Measurements from ENCODE around the gene SCN3A.
A peak's percentile ranks its signal among the peaks of the same experiment; 100 is the strongest.

The SCN3A gene

GRCh38 chr2:165203689-165204559 lies at the start of gene SCN3A:
Gene SCN3A (minus strand): TSS chr2:165204050. CDS start chr2:165176394, 27,656 bp downstream.
- Histone ChIP-seq H3K27me3 (ENCODE audit: insufficient read depth, low read length) (no peaks in the 10 kb centered on the region), H3K36me3 (ENCODE audit: insufficient read depth, low read length) (no peaks in the 10 kb centered on the region), H3K4me3 (ENCODE audit: low read depth, low read length) (peak within 1 kb of the TSS; percentile 66), H3K27ac (ENCODE audit: low read depth, low read length) (no peak within 1 kb of the TSS), H3K4me1 (ENCODE audit: control insufficient read depth, insufficient read depth, low read length, unreplicated experiment) (peaks cover 4% of the 10 kb centered on the region), H3K79me2 (ENCODE audit: control insufficient read depth, insufficient read depth, low read length, unreplicated experiment) (no peaks in the 10 kb centered on the region), H2AFZ (ENCODE audit: low read length, unreplicated experiment) (peak within 1 kb of the TSS; percentile 41)

GRCh38 chr2:165253178-165253577 lies 49.3 kb upstream of the SCN3A start:
- Histone ChIP-seq H3K79me2 (ENCODE audit: control insufficient read depth, insufficient read depth, low read length, unreplicated experiment) (no peaks in the 10 kb centered on the region), H2AFZ (ENCODE audit: low read length, unreplicated experiment) (no peak overlapping the region), H3K27me3 (ENCODE audit: insufficient read depth, low read length) (0 out of 2 replicates have a peak, but pooled peaks cover 3% of the 10 kb centered on the region), H3K4me3 (ENCODE audit: low read depth, low read length) (no peak overlapping the region), H3K27ac (ENCODE audit: low read depth, low read length) (no peak overlapping the region), H3K4me1 (ENCODE audit: control insufficient read depth, insufficient read depth, low read length, unreplicated experiment) (peaks cover 4% of the 10 kb centered on the region), H3K36me3 (ENCODE audit: insufficient read depth, low read length) (no peaks in the 10 kb centered on the region)

GRCh38 chr2:165251366-165251765 lies 47.5 kb upstream of the SCN3A start:
- Histone ChIP-seq H3K79me2 (ENCODE audit: control insufficient read depth, insufficient read depth, low read length, unreplicated experiment) (no peaks in the 10 kb centered on the region), H3K27ac (ENCODE audit: low read depth, low read length) (no peak overlapping the region), H3K4me3 (ENCODE audit: low read depth, low read length) (no peak overlapping the region), H3K4me1 (ENCODE audit: control insufficient read depth, insufficient read depth, low read length, unreplicated experiment) (peaks cover 4% of the 10 kb centered on the region), H3K36me3 (ENCODE audit: insufficient read depth, low read length) (no peaks in the 10 kb centered on the region), H3K27me3 (ENCODE audit: insufficient read depth, low read length) (0 out of 2 replicates have a peak, but pooled peaks cover 6% of the 10 kb centered on the region), H2AFZ (ENCODE audit: low read length, unreplicated experiment) (no peak overlapping the region)

GRCh38 chr2:165248238-165248637 lies 44.4 kb upstream of the SCN3A start:
- peak overlapping the region; percentile 48 for H3K4me3 ChIP-seq (ENCODE audit: low read depth, low read length)
- H3K27ac ChIP-seq (ENCODE audit: low read depth, low read length): no peak overlapping the region
- 0 out of 2 replicates have a peak, but pooled peaks cover 6% of the 10 kb centered on the region for H3K27me3 ChIP-seq (ENCODE audit: insufficient read depth, low read length)
- no peak overlapping the region for H2AFZ ChIP-seq (ENCODE audit: low read length, unreplicated experiment)
- H3K79me2 ChIP-seq (ENCODE audit: control insufficient read depth, insufficient read depth, low read length, unreplicated experiment): no peaks in the 10 kb centered on the region
- peaks cover 4% of the 10 kb centered on the region for H3K4me1 ChIP-seq (ENCODE audit: control insufficient read depth, insufficient read depth, low read length, unreplicated experiment)
- H3K36me3 ChIP-seq (ENCODE audit: insufficient read depth, low read length): no peaks in the 10 kb centered on the region

- no peaks in the 10 kb centered on the region for H3K79me2 ChIP-seq (ENCODE audit: control insufficient read depth, insufficient read depth, low read length, unreplicated experiment)
- no peaks in the 10 kb centered on the region for H3K36me3 ChIP-seq (ENCODE audit: insufficient read depth, low read length)
- no peak overlapping the region for H2AFZ ChIP-seq (ENCODE audit: low read length, unreplicated experiment)
- 0 out of 2 replicates have a peak, but pooled peaks cover 6% of the 10 kb centered on the region for H3K27me3 ChIP-seq (ENCODE audit: insufficient read depth, low read length)
- H3K4me1 ChIP-seq (ENCODE audit: control insufficient read depth, insufficient read depth, low read length, unreplicated experiment): peaks cover 4% of the 10 kb centered on the region
- no peak overlapping the region for H3K27ac ChIP-seq (ENCODE audit: low read depth, low read length)
- no peak overlapping the region for H3K4me3 ChIP-seq (ENCODE audit: low read depth, low read length)
Measured at GRCh38 chr2:165245081-165245793, 41.4 kb upstream of the SCN3A start.

GRCh38 chr2:165240916-165241315 lies 37.1 kb upstream of the SCN3A start:
- H3K36me3 ChIP-seq (ENCODE audit: insufficient read depth, low read length): no peaks in the 10 kb centered on the region
- H3K27ac ChIP-seq (ENCODE audit: low read depth, low read length): no peak overlapping the region
- H3K79me2 ChIP-seq (ENCODE audit: control insufficient read depth, insufficient read depth, low read length, unreplicated experiment): no peaks in the 10 kb centered on the region
- H3K4me1 ChIP-seq (ENCODE audit: control insufficient read depth, insufficient read depth, low read length, unreplicated experiment): no peaks in the 10 kb centered on the region
- no peak overlapping the region for H2AFZ ChIP-seq (ENCODE audit: low read length, unreplicated experiment)
- peaks cover 14% of the 10 kb centered on the region; the same call in 1 of the 2 replicates for H3K27me3 ChIP-seq (ENCODE audit: insufficient read depth, low read length)
- no peak overlapping the region for H3K4me3 ChIP-seq (ENCODE audit: low read depth, low read length)

GRCh38 chr2:165239856-165240515 lies 36.1 kb upstream of the SCN3A start:
- no peaks in the 10 kb centered on the region for H3K79me2 ChIP-seq (ENCODE audit: control insufficient read depth, insufficient read depth, low read length, unreplicated experiment)
- peaks cover 23% of the 10 kb centered on the region for H3K27me3 ChIP-seq (ENCODE audit: insufficient read depth, low read length)
- H3K4me3 ChIP-seq (ENCODE audit: low read depth, low read length): no peak overlapping the region
- no peak overlapping the region for H3K27ac ChIP-seq (ENCODE audit: low read depth, low read length)
- H3K36me3 ChIP-seq (ENCODE audit: insufficient read depth, low read length): no peaks in the 10 kb centered on the region
- no peaks in the 10 kb centered on the region for H3K4me1 ChIP-seq (ENCODE audit: control insufficient read depth, insufficient read depth, low read length, unreplicated experiment)
- no peak overlapping the region for H2AFZ ChIP-seq (ENCODE audit: low read length, unreplicated experiment)

- Histone ChIP-seq H3K79me2 (ENCODE audit: control insufficient read depth, insufficient read depth, low read length, unreplicated experiment) (no peaks in the 10 kb centered on the region), H3K4me3 (ENCODE audit: low read depth, low read length) (no peak within 1 kb of the TSS), H3K36me3 (ENCODE audit: insufficient read depth, low read length) (no peaks in the 10 kb centered on the region), H2AFZ (ENCODE audit: low read length, unreplicated experiment) (no peak within 1 kb of the TSS), H3K27me3 (ENCODE audit: insufficient read depth, low read length) (peaks cover 24% of the 10 kb centered on the region), H3K4me1 (ENCODE audit: control insufficient read depth, insufficient read depth, low read length, unreplicated experiment) (no peaks in the 10 kb centered on the region), H3K27ac (ENCODE audit: low read depth, low read length) (no peak within 1 kb of the TSS)
Measured at GRCh38 chr2:165239230-165239629, 35.4 kb upstream of the SCN3A start, which contains the start of gene SCN2A. Gene SCN2A (plus strand): TSS chr2:165239414. CDS start chr2:165295824, 56,410 bp downstream.

- Histone ChIP-seq H3K36me3 (ENCODE audit: insufficient read depth, low read length) (no peaks in the 10 kb centered on the region), H3K4me3 (ENCODE audit: low read depth, low read length) (no peak overlapping the region), H3K27me3 (ENCODE audit: insufficient read depth, low read length) (peaks cover 30% of the 10 kb centered on the region), H2AFZ (ENCODE audit: low read length, unreplicated experiment) (no peak overlapping the region), H3K27ac (ENCODE audit: low read depth, low read length) (no peak overlapping the region), H3K79me2 (ENCODE audit: control insufficient read depth, insufficient read depth, low read length, unreplicated experiment) (no peaks in the 10 kb centered on the region), H3K4me1 (ENCODE audit: control insufficient read depth, insufficient read depth, low read length, unreplicated experiment) (no peaks in the 10 kb centered on the region)
Measured at GRCh38 chr2:165238295-165238694, 34.4 kb upstream of the SCN3A start.

GRCh38 chr2:165237056-165237455 lies 33.2 kb upstream of the SCN3A start:
- H3K4me1 ChIP-seq (ENCODE audit: control insufficient read depth, insufficient read depth, low read length, unreplicated experiment): no peaks in the 10 kb centered on the region
- H3K4me3 ChIP-seq (ENCODE audit: low read depth, low read length): no peak overlapping the region
- H3K27me3 ChIP-seq (ENCODE audit: insufficient read depth, low read length): peaks cover 30% of the 10 kb centered on the region
- H2AFZ ChIP-seq (ENCODE audit: low read length, unreplicated experiment): no peak overlapping the region
- H3K27ac ChIP-seq (ENCODE audit: low read depth, low read length): no peak overlapping the region
- H3K79me2 ChIP-seq (ENCODE audit: control insufficient read depth, insufficient read depth, low read length, unreplicated experiment): no peaks in the 10 kb centered on the region
- H3K36me3 ChIP-seq (ENCODE audit: insufficient read depth, low read length): no peaks in the 10 kb centered on the region
